GM19455 (cell line): Measurements from ENCODE around the gene LYZ.

Source experiments
- ATAC-seq: cut with Tn5 transposase; IDR thresholded peaks from one replicate; pipeline ENCODE4 v1.9.1; 2021; ENCODE audit not compliant: unreplicated experiment

Gene LYZ

DNA sequence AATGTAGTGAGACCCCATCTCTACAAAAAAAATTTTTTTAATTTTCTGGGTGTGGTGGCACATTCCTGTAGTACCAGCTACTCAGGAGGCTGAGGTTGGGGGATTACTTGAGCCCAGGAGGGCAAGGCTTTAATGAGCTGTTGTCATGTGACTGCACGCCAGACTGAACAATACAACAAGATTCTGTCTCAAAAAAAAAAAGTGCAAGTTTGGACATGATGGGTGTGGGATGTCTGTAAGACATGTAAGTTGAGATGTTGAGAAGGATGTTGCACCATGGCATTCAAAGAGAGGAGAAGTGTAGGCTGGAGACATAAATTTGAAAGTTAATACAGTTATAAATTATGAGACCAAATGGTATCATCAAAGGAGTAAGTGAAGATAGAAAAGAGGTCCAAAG is 34.9 kb downstream of the LYZ start:
- no peak for ATAC-seq

DNA sequence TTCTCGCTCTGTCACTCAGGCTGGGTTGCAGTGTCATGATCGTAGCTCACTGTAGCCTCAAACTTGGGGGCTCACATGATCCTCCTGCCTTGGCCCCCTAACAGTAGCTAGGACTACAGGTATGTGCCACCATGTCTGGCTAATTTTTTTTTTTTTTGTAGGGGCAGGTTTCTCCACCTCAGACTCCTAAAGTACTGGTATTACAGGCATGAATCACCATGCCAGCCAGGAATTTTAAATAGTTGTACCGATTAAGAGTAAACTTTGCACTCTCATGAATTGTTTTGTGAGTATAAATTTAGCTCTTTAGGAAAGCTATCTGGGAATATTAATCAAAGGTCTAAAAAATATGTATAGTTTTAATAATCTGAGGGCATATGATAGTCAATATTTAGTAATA is 36.9 kb downstream of the LYZ start:
- ATAC-seq, result no peak

DNA sequence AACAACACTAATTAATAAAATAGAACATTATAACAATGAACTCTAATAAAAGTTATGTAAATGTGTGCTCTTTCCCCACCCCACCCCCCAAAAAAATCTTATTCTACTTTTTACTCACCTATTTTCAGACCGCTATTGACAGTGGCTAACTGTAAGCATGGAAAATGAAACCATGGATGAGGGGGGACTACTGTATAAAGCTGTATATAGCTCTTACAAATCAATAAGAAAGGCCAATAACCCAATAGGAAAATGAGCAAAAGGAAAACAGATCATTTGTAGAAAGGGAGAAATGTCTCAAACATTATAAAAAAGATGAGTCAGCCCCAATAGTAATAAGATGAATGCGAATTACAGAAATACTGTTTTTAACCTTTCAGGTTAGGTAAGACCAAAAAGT is 38.7 kb downstream of the LYZ start:
- no peak for ATAC-seq

DNA sequence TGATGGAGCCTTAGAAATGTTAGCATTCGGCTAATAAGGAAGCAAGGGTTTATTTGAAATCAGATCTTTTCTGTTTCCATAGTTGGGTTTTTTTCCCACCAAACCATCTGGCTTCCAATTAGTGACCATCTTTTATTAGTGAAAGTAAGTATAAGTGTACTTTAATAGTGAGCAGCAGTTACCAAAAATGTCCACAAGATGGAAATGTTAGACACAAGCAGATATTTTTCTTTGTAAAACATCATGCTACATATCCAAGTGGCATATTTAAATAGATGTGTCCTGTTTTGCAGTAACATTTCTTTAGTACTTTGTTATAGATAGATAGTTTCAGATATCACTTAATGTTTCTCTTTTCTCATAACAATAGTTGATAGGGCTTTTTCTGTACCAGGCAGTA is 40.2 kb downstream of the LYZ start:
- no peak for ATAC-seq

DNA sequence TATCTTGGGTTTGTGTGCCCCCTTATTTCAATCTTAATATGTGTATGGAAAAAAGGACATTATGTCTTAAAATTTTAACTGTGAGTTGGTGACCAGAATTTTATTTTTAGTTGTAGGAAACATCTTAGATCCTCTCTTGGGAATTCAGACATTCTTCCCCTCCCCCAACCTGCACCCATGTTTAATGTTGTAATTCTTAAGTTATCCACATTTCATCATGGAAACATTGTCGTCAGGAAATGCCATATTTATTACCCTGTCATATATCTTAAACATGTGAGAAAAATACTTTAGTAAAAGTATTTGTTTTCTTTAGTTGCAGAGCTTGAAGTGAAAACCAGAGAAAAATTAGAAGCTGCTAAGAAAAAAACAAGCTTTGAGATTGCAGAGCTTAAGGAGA is 41.6 kb downstream of the LYZ start:
- no peak for ATAC-seq

DNA sequence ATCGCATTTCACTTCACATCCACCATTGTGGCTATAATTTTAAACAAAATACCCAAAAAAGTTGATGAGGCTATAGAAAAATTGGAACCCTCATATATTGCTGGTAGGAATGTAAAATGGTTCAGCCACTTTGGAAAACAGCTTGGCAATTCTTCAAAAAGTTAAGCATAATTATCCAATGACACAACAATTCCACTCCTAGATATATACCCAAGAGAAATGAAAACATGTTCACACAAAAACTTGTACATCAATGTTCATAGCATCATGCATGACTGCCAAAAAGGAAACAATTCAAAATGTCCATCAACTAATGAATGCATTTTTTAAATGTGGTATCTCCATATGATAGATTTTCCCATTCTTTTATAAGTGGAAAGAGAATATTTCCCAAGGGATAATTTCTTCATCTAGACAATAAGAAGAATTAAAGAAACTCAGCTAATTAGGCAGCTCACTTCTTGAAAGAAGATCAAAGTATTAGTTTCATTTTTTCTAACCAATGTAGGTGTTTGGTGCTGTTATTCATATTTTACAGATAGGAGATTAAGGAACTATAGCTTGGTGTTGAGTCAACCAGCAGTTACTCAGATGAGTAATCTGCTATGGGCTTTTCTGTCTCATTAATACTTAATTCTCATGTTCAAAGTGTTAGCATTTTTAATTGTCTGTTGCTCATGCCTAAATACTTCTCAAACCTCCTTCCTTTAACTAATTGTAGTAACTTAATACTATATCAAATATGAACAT is 44.2 kb downstream of the LYZ start:
- peak; percentile 63 for ATAC-seq

DNA sequence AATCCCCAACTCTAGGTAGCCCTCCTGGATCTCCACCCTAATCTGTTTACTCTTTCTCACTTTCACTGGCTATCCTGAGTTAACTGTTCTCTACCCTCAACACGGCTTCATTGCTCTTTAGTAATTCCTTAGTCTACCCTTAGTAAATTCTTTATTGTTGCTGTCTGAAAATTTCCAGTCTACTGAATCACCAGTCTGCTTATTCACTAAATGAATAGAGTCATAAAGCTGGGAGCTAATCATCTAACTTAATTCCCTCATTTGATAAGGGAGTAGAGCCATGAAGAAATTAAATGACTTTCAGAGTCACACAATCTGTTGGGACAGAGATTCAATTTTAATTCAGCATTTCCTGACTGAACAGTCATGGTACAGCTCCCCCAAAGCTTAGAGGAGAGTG is 47.9 kb downstream of the LYZ start:
- ATAC-seq, result no peak

DNA sequence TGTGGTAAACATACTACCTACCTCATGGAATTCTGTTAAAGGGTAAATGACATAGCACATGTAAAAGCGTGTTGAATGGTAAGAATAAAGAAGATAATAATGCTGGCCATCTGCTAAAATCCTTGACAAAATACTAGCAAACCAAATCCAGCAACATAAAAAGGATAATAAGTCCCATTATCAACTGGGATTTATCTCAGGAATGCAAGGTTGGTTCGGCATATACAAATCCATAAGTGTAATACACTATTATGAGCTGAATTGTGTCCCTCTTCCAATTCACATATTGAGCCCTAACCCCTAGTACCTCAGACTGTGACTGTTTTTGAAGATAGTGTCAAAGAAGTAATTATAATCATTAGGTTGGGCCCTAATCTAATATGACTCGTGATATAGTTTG is 48.8 kb downstream of the LYZ start:
- ATAC-seq, result no peak

DNA sequence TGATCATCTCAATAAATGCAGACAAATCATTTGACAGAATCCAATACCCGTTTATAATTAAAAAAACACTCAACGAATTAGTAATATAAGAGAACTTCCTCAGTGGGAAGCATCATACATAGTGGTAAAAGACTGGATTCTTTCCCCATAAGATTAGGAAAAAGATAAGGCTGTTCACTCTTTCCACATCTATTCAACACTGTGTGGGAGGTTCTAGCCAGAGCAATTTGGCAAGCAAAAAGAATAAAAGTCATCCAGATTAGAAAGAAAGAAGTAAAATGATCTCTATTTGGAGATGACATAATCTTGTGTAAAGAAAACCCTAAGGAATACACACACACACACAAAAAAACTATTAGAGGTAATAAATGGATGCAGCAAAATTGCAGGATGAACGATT is 49.8 kb downstream of the LYZ start:
- ATAC-seq, result no peak

DNA sequence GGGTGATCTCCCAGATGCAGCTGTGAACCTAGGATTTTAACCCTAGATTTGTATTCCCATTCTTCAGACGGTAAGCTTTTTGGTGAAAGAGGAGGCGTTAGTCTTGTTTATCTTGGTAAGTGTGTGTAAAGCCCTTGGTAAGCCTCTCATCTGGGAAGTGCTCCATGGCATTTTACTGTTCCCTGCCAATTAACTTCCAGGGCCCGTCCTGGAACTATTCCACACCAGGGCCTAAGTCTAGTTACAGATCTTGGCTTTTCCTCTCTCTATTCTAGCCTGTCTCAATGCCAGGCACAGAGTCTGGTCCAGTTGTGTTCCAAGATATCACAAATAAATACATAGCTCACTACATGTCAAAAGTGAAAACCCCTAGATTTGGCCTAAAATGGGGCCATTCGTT is 53.8 kb downstream of the LYZ start:
- ATAC-seq, result no peak
